Sigmoid colon (tissue), 7 donors: Measurements from ENCODE around the gene PAX3. TPM values are rescaled to one million over a fixed set of nuclear protein-coding genes. Genes with fewer than 3 reads are reported as not detected.

Experiments used
- DNase-seq: peaks from one replicate; pipeline ENCODE4 v3.0.0-alpha.2; 2019
- H3K27ac ChIP-seq, 4 donors: fragments of 200-600 bp; sonication (generic); one replicate each; pipeline ENCODE4 v1.5.1; 2016 to 2019; ENCODE audit warnings: mild to moderate bottlenecking in 1 of 4
- H3K27me3 ChIP-seq, 3 donors: fragments of 200-600 bp; sonication (generic); one replicate each; pipeline ENCODE4 v1.5.1; 2019; ENCODE audit warnings: mild to moderate bottlenecking in 1 of 3
- H3K36me3 ChIP-seq, 4 donors: fragments of 200-600 bp; sonication (generic); one replicate each; pipeline ENCODE4 v1.5.1; 2016 to 2019
- H3K4me1 ChIP-seq, 4 donors: fragments of 200-600 bp; sonication (generic); one replicate each; pipeline ENCODE4 v1.5.1; 2017 to 2019
- H3K4me3 ChIP-seq, 4 donors: fragments of 200-600 bp; sonication (generic); one replicate each; pipeline ENCODE4 v1.5.1; 2017 to 2019; ENCODE audit warnings: mild to moderate bottlenecking in 2 of 4, moderate library complexity in 1 of 4
- H3K9me3 ChIP-seq, 4 donors: fragments of 200-600 bp in 3 of 4; sonication (generic) in 3 of 4; one replicate each; pipeline versions ENCODE4 v1.5.1 to v1.6.1; 2013 to 2019
- EP300 ChIP-seq, 4 donors: sonication (generic); formaldehyde crosslinking; IDR thresholded peaks; one replicate each; pipeline ENCODE4 v1.6.1; 2017; ENCODE audit warnings: antibody characterized with exemption in 4 of 4
- POLR2A ChIP-seq, 2 donors: fragments of 450-650 bp; IDR thresholded peaks; one replicate each; pipeline ENCODE4 v1.6.1; 2016; ENCODE audit warnings: antibody characterized with exemption in 2 of 2, mild to moderate bottlenecking in 2 of 2, moderate library complexity in 2 of 2
- POLR2AphosphoS5 ChIP-seq, 4 donors: sonication (generic); formaldehyde crosslinking; IDR thresholded peaks; one replicate each; pipeline ENCODE4 v1.6.1; 2017; ENCODE audit warnings: antibody characterized with exemption in 4 of 4
- WGBS, 2 donors: extraction: QIAGEN DNeasy Blood & Tissue Kit; methylation state at CpG; one replicate each; pipeline ENCODE4 v1.1.7; 2013; 5-methylcytosine and 5-hydroxymethylcytosine counted together
- intact Hi-C: fragments of 100-400 bp; cut with DNase I; formaldehyde crosslinking; loops from one replicate; pipeline ENCODE4 v1.15.1; 2023
- polyA plus RNA-seq, 3 donors: library from polyadenylated mRNA; stranded (reverse); fragments of 200-250 nt; gene quantifications; one replicate each; pipeline ENCODE4 v1.2.3, GENCODE V29; 2013
- total RNA-seq, 4 donors: library from RNA; depleted of rRNA; stranded (reverse); fragments of >200 nt; gene quantifications; one replicate each; pipeline ENCODE4 v1.1.0, GENCODE V29; 2016
- TF ChIP-seq, protein P1 (sequence below), 4 experiments: fragments of 450-650 bp in 3 of 4; fragments of 200-600 bp in 1 of 4; IDR thresholded peaks; one replicate each; pipeline ENCODE4 v1.5.1; 2016 to 2019; ENCODE audit warnings: antibody characterized with exemption in 4 of 4, mild to moderate bottlenecking in 3 of 4, moderate library complexity in 2 of 4
- donor health status: healthy with polysubstance abuse.
- donor health status: Bipolar disorder and iron deficiency.
- donor health status: healthy.

Gene PAX3
- total and polyA plus RNA-seq, 7 donors, result not detected

DNA sequence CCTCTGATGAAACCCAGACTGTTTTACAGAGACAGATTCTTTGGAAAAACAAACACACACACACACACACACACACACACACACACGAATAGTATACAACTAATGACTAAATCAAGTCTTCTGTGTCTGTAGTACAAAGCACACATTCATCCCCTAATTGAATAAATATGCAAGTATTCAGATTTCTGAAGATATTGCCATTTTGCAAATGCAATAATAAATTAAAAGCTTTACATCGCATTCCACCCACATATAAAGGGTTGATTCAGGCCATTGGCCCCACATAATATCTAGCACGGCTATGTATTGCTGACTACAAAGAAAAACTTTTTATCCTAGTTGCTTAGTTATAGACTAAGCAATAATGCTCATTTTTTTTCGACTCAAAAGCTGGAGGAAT lies 86.2 kb downstream of the PAX3 start:
- no peaks in the 10 kb centered on the region for H3K36me3 ChIP-seq
- H3K4me3 ChIP-seq, result no peak overlapping the region
- intact Hi-C loops, result no loop called here
- H3K4me1 ChIP-seq, result peaks cover 0 to 11% (median 0%) of the 10 kb centered on the region in 4 donors
- no peak for DNase-seq
- no peaks in the 10 kb centered on the region for H3K27me3 ChIP-seq
- WGBS, 2 donors, result 61 to 82% methylated on average over 4 of the region's 4 CpGs
- TF ChIP-seq POLR2AphosphoS5 (IDR thresholded peaks at IDR 0.05) (no peak), EP300 (IDR thresholded peaks at IDR 0.05) (no peak), POLR2A (IDR thresholded peaks at IDR 0.05) (no peak)
- TF ChIP-seq, protein P1, sequence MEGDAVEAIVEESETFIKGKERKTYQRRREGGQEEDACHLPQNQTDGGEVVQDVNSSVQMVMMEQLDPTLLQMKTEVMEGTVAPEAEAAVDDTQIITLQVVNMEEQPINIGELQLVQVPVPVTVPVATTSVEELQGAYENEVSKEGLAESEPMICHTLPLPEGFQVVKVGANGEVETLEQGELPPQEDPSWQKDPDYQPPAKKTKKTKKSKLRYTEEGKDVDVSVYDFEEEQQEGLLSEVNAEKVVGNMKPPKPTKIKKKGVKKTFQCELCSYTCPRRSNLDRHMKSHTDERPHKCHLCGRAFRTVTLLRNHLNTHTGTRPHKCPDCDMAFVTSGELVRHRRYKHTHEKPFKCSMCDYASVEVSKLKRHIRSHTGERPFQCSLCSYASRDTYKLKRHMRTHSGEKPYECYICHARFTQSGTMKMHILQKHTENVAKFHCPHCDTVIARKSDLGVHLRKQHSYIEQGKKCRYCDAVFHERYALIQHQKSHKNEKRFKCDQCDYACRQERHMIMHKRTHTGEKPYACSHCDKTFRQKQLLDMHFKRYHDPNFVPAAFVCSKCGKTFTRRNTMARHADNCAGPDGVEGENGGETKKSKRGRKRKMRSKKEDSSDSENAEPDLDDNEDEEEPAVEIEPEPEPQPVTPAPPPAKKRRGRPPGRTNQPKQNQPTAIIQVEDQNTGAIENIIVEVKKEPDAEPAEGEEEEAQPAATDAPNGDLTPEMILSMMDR (IDR thresholded peaks at IDR 0.05), result no peak
- no peaks in the 10 kb centered on the region for H3K9me3 ChIP-seq
- H3K27ac ChIP-seq, result no peak overlapping the region

DNA sequence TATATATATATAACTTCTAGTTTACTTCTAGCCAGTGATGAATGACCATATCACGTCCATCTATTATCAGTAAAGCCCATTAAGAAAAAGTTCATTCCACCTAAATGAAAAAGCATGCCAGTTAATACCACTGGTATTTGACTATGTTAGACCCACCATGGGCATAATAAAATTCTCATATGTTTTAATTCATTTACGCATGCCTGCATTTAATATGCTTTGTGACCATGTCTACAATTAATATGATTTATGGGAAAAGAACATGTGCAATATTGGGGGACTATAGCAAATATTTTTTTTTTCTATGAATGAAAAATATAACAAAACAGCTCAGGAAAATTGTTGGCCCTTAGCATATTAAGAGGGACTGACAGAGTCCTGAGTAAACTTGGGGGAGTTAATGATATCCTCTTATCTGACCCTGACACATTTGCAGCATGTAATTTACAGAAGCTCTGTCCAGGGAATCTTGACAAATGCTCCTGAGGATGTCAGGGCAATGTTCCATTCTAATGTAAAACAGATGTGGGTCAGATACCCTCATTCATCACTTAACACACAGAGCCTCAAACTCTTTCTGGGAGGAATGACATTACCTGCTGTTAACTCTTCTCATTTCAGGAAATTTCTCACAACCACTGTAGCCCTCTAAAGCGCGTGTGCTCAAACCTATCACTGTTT lies 90.6 kb downstream of the PAX3 start:
- Histone ChIP-seq H3K4me3 (no peak overlapping the region), H3K27ac (no peak overlapping the region), H3K27me3 (no peaks in the 10 kb centered on the region), H3K36me3 (no peaks in the 10 kb centered on the region), H3K9me3 (no peaks in the 10 kb centered on the region), H3K4me1 (peaks cover 0 to 7% (median 0%) of the 10 kb centered on the region in 4 donors)
- no peak for DNase-seq
- no peak for TF ChIP-seq EP300 (IDR thresholded peaks at IDR 0.05)
- TF ChIP-seq POLR2AphosphoS5 (IDR thresholded peaks at IDR 0.05), result no peak
- TF ChIP-seq, protein P1 (IDR thresholded peaks at IDR 0.05), result no peak
- no peak for TF ChIP-seq POLR2A (IDR thresholded peaks at IDR 0.05)
- WGBS, 2 donors, result 80 to 85% methylated on average over 4 of the region's 4 CpGs
- intact Hi-C loops, result no loop called here

DNA sequence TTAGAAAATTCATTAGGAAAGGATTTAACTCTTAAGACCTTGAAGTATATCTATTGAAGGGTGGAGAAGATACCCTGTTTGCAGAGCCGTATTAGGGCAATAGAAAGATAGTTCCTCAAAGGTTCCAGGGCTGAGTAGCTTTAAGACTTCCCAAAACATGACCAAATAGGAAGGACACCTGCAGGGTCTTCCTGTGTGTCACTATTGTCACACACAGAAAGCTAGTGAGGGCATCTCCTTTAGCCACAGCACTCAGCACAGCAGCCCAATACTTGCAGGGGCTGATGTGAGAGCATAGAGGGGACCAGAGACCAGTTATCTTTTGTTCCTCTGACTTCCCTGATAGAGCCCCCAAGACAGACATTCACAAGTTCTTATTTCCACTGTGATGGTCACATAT lies 93.7 kb downstream of the PAX3 start:
- Histone ChIP-seq H3K36me3 (no peaks in the 10 kb centered on the region), H3K27me3 (no peaks in the 10 kb centered on the region), H3K4me3 (no peak overlapping the region), H3K4me1 (no peaks in the 10 kb centered on the region), H3K9me3 (no peaks in the 10 kb centered on the region), H3K27ac (no peak overlapping the region)
- no peak for DNase-seq
- intact Hi-C loops, result no loop called here
- no peak for TF ChIP-seq POLR2AphosphoS5 (IDR thresholded peaks at IDR 0.05)
- no peak for TF ChIP-seq POLR2A (IDR thresholded peaks at IDR 0.05)
- TF ChIP-seq, protein P1 (IDR thresholded peaks at IDR 0.05), result no peak
- no peak for TF ChIP-seq EP300 (IDR thresholded peaks at IDR 0.05)
- WGBS, 2 donors, result 44 to 66% methylated on average over 1 of the region's 1 CpG

DNA sequence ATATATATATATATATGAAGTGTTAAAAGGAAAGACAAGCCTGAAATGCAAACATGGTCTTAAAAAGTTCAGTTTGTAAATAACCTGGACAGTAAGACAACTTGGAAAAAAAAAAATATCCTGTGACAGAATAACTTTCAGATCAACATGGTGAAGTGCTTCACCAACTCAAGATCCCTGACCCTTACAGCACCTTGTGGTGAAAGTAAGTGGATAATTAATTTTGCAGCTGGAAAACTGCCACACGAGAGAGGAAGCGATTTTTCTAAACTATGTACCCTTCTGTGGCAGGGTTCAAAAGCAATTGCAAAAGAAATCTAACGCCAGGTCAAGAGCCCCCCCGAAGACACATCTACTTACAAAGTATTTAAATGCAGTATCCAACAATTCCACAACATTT lies 95.8 kb downstream of the PAX3 start:
- WGBS, 2 donors, result 47 to 59% methylated on average over 4 of the region's 4 CpGs
- DNase-seq, result no peak
- H3K9me3 ChIP-seq, result no peaks in the 10 kb centered on the region
- no peaks in the 10 kb centered on the region for H3K27me3 ChIP-seq
- H3K36me3 ChIP-seq, result no peaks in the 10 kb centered on the region
- intact Hi-C loops, result no loop called here
- H3K4me3 ChIP-seq, result no peak overlapping the region
- H3K4me1 ChIP-seq, result no peaks in the 10 kb centered on the region
- H3K27ac ChIP-seq, result no peak overlapping the region
- no peak for TF ChIP-seq POLR2A (IDR thresholded peaks at IDR 0.05)
- TF ChIP-seq POLR2AphosphoS5 (IDR thresholded peaks at IDR 0.05), result no peak
- no peak for TF ChIP-seq EP300 (IDR thresholded peaks at IDR 0.05)
- TF ChIP-seq, protein P1 (IDR thresholded peaks at IDR 0.05), result no peak

DNA sequence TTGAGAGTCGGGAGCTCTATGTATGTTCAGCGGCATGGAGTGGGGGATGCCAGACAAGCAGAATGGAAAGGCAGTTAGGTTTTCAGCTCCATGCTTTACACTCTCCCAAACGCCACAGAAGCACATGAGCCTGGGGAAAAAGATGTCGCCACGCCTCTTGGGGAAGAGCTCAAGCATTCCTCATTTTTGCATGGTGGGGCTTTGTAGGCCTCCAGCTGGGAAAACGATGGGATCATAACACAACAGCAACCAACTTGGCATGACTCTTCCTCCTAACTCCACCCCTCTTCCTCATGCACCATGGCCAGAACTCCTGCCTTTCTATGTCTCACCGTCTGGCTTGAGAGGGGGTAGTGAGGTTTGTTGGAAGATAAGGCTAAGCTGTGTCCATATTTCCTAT lies 102.6 kb downstream of the PAX3 start:
- H3K4me1 ChIP-seq, result peaks cover 0 to 5% (median 0%) of the 10 kb centered on the region in 4 donors
- no peak overlapping the region for H3K4me3 ChIP-seq
- intact Hi-C loops, result no loop called here
- DNase-seq, result no peak
- H3K9me3 ChIP-seq, result no peaks in the 10 kb centered on the region
- H3K36me3 ChIP-seq, result no peaks in the 10 kb centered on the region
- TF ChIP-seq, protein P1 (IDR thresholded peaks at IDR 0.05), result no peak
- TF ChIP-seq POLR2AphosphoS5 (IDR thresholded peaks at IDR 0.05) (no peak), POLR2A (IDR thresholded peaks at IDR 0.05) (no peak), EP300 (IDR thresholded peaks at IDR 0.05) (no peak)
- 77 to 79% methylated on average over 7 of the region's 7 CpGs for WGBS, 2 donors
- H3K27ac ChIP-seq, result no peak overlapping the region
- H3K27me3 ChIP-seq, result no peaks in the 10 kb centered on the region
